ENCODE data around the gene C1orf167.

The C1orf167 gene

GRCh38 chr1:11790101-11790879 lies 28.3 kb downstream of the C1orf167 start:
- Histone ChIP-seq H3K4me2 (no peak overlapping the region), H3K79me2 (ENCODE audit: insufficient read depth, low read depth) (no peaks in the 10 kb centered on the region), H3K36me3 (ENCODE audit: insufficient read depth) (no peaks in the 10 kb centered on the region), H3K27ac (no peak overlapping the region), H2AFZ (ENCODE audit: low read depth) (no peak overlapping the region), H4K20me1 (ENCODE audit: insufficient read depth) (no peaks in the 10 kb centered on the region), H3K4me3 (IDR thresholded peaks at IDR 0.05; ENCODE audit: insufficient read depth, low read depth, low read length) (no peak overlapping the region), H3K9ac (no peak overlapping the region), H3K4me1 (ENCODE audit: low read depth, poor library complexity, severe bottlenecking) (no peaks in the 10 kb centered on the region), H3K27me3 (ENCODE audit: insufficient read depth, low read depth) (no peaks in the 10 kb centered on the region)
- TF ChIP-seq, protein P1, sequence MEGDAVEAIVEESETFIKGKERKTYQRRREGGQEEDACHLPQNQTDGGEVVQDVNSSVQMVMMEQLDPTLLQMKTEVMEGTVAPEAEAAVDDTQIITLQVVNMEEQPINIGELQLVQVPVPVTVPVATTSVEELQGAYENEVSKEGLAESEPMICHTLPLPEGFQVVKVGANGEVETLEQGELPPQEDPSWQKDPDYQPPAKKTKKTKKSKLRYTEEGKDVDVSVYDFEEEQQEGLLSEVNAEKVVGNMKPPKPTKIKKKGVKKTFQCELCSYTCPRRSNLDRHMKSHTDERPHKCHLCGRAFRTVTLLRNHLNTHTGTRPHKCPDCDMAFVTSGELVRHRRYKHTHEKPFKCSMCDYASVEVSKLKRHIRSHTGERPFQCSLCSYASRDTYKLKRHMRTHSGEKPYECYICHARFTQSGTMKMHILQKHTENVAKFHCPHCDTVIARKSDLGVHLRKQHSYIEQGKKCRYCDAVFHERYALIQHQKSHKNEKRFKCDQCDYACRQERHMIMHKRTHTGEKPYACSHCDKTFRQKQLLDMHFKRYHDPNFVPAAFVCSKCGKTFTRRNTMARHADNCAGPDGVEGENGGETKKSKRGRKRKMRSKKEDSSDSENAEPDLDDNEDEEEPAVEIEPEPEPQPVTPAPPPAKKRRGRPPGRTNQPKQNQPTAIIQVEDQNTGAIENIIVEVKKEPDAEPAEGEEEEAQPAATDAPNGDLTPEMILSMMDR (conservative IDR thresholded peaks at IDR 0.05; ENCODE audit: low read depth, low read length): no peak

GRCh38 chr1:11790880-11791715 lies 29.1 kb downstream of the C1orf167 start:
- Histone ChIP-seq H3K4me1 (ENCODE audit: low read depth, poor library complexity, severe bottlenecking) (no peaks in the 10 kb centered on the region), H3K4me3 (IDR thresholded peaks at IDR 0.05; ENCODE audit: insufficient read depth, low read depth, low read length) (no peak overlapping the region), H3K9ac (no peak overlapping the region), H4K20me1 (ENCODE audit: insufficient read depth) (no peaks in the 10 kb centered on the region), H3K27ac (no peak overlapping the region), H3K27me3 (ENCODE audit: insufficient read depth, low read depth) (no peaks in the 10 kb centered on the region), H3K36me3 (ENCODE audit: insufficient read depth) (no peaks in the 10 kb centered on the region), H2AFZ (ENCODE audit: low read depth) (no peak overlapping the region), H3K79me2 (ENCODE audit: insufficient read depth, low read depth) (no peaks in the 10 kb centered on the region), H3K4me2 (no peak overlapping the region)
- TF ChIP-seq, protein P1 (conservative IDR thresholded peaks at IDR 0.05; ENCODE audit: low read depth, low read length): no peak

- TF ChIP-seq, protein P1 (conservative IDR thresholded peaks at IDR 0.05; ENCODE audit: low read depth, low read length): no peak
- no peak overlapping the region for H2AFZ ChIP-seq (ENCODE audit: low read depth)
- no peaks in the 10 kb centered on the region for H3K79me2 ChIP-seq (ENCODE audit: insufficient read depth, low read depth)
- H3K27me3 ChIP-seq (ENCODE audit: insufficient read depth, low read depth): no peaks in the 10 kb centered on the region
- no peak overlapping the region for H3K27ac ChIP-seq
- H3K4me1 ChIP-seq (ENCODE audit: low read depth, poor library complexity, severe bottlenecking): no peaks in the 10 kb centered on the region
- H3K9ac ChIP-seq: no peak overlapping the region
- no peak overlapping the region for H3K4me2 ChIP-seq
- no peaks in the 10 kb centered on the region for H3K36me3 ChIP-seq (ENCODE audit: insufficient read depth)
- H3K4me3 ChIP-seq (IDR thresholded peaks at IDR 0.05; ENCODE audit: insufficient read depth, low read depth, low read length): no peak overlapping the region
- no peaks in the 10 kb centered on the region for H4K20me1 ChIP-seq (ENCODE audit: insufficient read depth)
Measured at GRCh38 chr1:11792106-11792505, 30.1 kb downstream of the C1orf167 start.

- Histone ChIP-seq H3K4me1 (ENCODE audit: low read depth, poor library complexity, severe bottlenecking) (no peaks in the 10 kb centered on the region), H3K4me2 (no peak overlapping the region), H3K79me2 (ENCODE audit: insufficient read depth, low read depth) (no peaks in the 10 kb centered on the region), H4K20me1 (ENCODE audit: insufficient read depth) (no peaks in the 10 kb centered on the region), H3K4me3 (IDR thresholded peaks at IDR 0.05; ENCODE audit: insufficient read depth, low read depth, low read length) (no peak overlapping the region), H3K9ac (no peak overlapping the region), H3K27me3 (ENCODE audit: insufficient read depth, low read depth) (no peaks in the 10 kb centered on the region), H2AFZ (ENCODE audit: low read depth) (no peak overlapping the region), H3K27ac (no peak overlapping the region), H3K36me3 (ENCODE audit: insufficient read depth) (no peaks in the 10 kb centered on the region)
- TF ChIP-seq, protein P1 (conservative IDR thresholded peaks at IDR 0.05; ENCODE audit: low read depth, low read length): no peak
Measured at GRCh38 chr1:11793819-11794218, 31.8 kb downstream of the C1orf167 start.

All from KMS-11 (cell line).